GDM1 (cell line): ENCODE measurements around the gene ZNF839.
A peak's percentile ranks its signal among the peaks of the same experiment; 100 is the strongest.
"Not testable (repeated sequence)": the region's sequence is repeated elsewhere in the genome, so short reads cannot be mapped to it uniquely, and the experiment has no call there.

ENCODE experiments used
- DNase-seq: peaks from one replicate; lab custom pipeline; 2025; lab: John Stamatoyannopoulos, UW

The ZNF839 gene

DNA sequence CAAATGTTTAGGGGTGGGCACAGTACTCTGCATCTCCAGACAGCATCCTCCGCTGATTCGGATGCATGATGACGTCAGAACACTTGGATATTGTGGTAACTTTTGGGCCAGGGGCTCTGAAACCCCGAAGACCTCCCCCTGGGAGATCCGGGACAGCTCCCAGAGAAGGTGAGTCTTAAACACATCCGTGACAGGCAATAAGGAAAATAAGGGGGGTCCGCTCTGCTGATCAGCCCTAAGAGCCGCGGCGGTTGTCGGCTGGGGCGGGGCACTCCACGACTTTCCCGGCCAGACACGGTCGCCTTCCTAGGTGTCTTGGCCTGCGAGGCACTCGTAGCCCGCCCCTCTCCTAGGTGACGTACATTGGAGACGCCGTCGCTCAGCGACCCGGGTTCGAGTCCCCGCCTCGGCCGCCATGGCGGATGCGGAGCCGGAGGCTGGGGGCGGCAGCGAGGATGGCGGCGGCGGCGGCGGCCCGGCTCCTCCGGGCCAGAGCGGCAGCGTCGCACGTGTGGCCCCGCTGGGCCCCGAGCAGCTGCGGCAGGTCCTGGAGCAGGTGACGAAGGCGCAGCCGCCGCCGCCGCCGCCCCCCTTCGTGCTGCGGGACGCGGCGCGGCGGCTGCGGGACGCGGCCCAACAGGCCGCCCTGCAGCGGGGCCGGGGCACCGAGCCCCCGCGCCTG lies at the start of gene ZNF839:
Gene ZNF839, plus strand, starts transcription at position 396 of the 682 bp plus-strand sequence. Its CDS starts 20 bp downstream, at position 416.
- DNase-seq: peak; percentile 84

DNA sequence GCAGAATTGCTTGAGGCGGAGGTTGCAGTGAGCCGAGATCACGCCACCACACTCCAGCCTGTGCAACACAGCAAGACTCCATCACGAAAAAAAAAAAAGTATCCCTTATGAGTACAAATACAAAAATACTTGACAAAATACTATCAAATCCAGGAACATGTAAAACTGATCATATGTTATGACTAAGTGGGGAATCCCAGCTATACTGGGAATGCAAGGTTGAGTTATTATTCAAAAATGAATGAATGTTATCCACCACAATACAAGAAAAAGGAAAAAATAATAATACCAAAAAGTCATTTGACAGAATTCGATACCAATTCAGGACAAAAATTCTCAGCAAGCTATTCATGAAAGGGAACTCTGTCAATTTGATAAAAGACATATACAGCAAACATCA lies 47.2 kb upstream of the ZNF839 start:
- no peak for DNase-seq

DNA sequence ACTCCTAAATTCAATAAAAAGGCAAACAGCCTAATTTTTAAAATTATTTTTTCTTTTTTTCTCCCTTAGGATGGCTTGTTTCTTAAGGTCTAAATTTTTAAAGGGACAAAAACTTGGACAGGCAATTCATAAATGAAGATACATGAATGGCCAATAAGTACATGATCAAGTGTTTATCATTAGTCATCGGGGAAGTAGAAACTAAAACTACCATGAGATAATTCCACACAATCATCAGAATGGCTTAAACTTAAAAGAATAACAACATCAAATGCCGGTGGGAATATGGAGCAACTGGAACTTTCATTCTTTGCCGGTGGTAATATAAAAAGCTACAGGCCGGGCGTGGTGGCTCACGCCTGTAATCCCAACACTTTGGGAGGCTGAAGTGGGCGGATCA lies 43.7 kb upstream of the ZNF839 start:
- no peak for DNase-seq

DNA sequence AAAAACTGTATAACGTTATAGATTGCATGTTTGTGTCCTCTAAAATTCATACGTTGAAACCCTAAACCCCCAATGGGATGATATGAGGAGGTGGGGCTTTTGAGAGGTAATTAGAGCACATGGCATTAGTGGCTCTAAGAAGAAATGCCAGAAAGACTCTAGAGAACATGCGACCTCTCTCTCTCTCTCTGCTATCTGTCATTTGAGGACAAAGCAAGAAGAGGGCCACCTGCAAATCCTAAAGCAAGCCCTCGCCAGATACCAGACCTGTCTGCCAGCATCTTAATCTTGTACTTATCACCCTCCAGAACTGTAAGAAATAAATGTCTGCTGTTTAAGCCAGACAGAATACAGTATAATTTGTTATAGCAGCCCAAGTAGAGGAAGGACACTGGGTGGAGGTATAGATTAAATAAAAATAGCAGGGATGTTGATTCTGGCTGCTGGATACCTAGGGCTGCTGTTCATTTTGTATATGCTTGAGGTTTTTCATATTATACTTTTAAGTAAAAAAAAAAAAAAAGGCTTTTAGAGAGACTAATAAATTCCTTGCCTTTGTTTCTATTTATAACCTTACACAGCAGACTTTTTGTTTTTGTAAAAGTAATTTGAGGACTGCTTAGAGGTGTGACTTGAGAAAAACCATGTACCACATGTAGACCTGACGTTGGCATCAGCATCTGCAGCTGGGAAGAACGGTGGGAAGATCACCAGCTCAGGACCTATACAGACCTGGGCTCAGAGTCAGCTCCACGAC lies 41.5 kb upstream of the ZNF839 start:
- no peak for DNase-seq

DNA sequence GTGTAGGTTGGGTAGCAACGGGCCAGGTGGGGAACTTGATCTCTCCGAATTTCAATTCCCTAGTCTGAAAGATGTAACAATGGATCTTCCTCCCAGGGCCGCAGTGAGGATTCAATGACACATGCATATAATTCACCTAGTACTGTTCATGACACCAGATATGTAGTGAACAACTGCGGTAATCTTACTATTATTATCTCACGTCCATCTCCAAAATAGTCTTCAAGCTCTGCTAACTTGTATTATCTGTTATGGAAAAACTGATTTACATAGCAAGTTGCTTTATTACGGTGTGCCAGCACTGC lies 41.0 kb upstream of the ZNF839 start:
- no peak for DNase-seq

DNA sequence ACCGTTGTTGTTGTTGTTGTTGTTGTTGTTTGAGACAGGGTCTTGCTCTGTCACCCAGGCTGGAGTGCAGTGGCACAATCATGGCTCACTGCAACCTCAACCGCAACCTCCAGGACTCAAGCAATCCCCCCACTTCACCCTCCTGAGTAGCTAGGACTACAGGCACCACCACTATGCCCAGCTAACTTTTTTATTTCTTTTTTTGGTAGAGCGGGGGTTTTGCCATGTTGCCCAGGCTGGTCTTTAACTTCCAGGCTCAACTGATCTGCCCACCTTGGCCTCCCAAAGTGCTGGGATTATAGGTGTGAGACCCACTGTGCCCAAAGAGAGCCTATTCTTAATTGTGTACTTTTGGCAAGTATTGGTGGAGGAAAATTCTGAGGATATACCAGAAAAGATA lies 40.3 kb upstream of the ZNF839 start:
- no peak for DNase-seq

DNA sequence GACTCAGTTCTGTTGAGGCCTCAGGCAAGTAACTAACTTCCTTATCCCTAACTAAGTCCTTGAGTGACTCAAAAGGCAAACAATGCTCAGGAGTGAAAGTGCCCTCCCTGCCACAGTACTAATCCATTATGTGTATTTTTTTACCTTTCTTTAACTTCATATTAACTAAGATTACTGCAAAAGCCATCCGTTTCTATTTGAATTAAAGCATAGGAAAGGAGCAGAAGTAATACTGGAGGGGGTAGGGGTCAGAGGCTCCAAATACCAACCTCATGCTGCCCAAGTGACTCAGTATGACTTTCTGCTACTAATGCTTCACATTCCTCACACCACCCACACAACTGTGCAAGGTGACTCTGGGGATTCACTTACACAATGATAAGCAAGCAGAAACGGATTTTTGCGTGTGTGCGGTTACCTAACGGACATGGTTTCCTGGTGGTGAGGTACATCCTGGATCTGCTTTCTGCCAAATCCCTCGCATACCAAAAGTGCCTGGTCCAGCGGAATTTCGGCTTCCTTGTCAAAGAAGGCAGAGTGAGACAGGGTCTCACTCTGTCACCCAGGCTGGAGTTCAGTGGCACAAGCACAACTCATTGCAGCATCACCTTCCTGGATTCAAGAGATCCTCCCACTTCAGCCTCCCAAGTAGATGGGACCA lies 39.7 kb upstream of the ZNF839 start:
- DNase-seq: no peak

DNA sequence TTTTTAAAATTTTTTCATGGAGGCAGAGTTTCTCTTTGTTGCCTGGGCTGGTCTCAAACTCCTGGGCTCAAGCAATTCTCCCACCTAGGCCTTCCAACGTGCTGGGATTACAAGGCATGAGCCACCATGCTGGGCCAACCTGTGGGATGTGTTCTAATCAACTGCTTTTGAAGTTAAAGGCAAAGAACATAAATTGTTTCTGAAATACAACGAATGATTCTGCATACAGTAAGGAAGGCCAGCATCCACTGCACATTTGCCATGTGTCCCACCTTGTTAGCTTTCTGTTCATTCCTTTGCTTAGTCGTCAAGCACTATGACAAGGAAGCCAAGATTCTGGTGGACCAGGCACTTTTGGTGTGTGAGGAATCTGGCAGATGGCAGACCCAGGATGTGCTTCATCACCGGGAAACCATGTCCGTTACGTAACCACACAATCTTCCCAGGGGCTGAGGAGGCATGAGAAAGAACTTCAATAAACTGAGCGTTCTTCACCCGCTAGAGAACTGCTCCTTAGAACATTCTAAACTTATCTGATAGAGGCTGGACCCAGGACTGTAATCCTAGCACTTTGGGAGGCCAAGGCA lies 39.1 kb upstream of the ZNF839 start:
- no peak for DNase-seq

DNA sequence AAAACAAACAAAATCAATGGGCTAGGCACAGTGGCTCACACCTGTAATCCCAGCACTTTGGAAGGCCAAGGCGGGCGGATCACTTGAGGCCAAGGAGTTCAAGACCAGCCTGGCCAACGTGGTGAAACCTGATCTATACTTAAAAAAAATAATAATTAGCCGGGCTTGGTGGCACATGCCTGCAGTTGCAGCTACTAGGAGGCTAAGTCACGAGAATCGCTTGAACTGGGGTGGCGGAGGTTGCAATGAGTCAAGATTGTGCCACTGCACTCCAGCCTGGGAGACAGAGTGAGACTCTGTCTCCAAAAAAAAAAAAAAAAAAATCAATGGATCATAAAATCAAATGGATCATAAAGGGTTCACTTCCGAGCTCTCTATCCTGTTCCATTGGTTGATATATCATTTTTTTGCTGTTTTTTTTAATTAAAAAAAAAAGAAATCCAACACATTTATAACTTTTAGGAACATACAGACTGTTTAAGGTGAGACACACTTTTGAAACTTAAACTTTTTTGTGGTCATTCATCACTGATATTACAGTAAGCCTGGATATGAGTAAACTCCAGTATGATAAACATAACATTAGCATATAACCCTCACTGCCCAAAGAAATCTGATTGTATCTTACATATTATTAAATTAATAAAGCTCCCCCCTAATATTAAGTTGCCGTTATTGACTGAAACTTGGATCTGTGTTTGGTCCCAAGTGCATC lies 36.6 kb upstream of the ZNF839 start:
- DNase-seq: no peak

DNA sequence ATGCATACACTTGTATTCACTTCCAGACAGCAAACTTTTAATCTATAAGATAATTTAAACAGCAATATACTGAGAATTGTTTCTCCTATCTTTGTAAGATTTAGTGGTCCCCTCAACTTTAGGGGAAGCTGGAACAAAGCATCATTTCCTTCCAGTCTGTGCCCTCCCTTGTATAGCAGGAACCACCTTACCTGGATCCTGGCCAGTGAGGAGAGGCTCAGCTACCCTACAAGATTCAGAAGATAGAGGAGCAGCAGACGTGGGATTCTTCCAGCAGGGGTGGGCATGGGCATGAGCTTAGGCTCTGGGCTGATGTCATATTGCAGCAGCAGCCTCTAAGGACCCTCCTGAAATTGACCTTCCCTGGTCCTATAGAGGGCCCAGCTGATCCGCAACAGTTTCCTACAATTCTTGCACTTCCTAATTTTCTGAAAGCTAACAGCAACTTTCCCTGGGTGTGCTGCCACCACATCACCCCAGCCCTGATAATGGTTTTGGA lies 35.9 kb upstream of the ZNF839 start:
- DNase-seq: no peak

DNA sequence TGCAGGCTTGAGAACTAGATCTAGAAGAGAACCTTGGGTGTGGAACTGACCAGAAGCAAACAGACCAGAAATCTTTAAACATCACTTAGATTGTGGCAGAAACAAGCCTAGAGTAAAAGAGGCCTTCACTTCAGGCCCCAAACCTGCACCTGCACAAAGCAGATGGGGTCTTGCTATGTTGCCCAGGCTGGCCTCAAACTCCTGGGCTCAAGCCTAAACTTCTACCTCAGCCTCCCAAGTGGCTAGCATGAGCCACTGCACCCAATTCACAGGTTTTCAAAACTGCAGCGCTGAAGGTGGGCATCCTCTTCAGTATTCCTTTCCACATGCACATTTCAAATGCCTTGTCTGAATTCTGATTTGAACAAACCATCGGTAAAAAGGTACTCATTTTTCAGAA lies 34.4 kb upstream of the ZNF839 start:
- no peak for DNase-seq

DNA sequence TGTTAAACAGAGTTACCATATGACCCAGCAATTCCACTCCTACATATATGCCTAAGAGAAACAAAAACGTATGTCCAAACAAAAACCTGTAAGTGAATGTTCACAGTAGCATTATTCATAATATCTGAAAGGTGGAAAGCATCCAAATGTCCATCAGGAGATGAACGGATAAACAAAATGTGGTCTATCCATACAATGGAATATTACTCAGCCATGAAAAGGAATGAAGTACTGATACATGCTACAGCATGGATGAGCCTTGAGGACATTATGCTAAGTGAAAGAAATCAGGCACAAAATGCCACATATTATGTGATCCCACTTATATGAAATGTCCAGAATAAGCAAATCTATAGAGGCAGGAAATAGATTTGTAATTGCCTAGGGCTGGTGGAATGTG lies 31.4 kb upstream of the ZNF839 start:
- DNase-seq: no peak

DNA sequence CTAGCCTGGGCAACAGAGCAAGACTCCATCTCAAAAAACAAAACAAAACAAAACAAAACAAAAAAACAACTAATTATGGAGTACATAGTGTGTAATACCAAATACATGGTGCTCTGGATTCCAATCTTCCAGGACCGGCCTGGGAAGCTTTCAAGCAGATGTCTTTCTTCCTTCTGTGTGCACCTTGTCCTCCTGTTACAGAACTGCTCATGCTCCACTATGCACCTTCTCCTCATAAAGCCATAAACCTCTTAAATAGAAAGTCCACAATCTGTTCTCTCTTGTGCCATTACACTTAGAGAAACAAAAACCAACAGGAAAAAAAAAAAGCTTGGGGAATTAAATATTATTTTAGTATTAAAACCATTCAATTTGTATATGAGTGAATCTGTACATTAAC lies 27.1 kb upstream of the ZNF839 start:
- DNase-seq: no peak

DNA sequence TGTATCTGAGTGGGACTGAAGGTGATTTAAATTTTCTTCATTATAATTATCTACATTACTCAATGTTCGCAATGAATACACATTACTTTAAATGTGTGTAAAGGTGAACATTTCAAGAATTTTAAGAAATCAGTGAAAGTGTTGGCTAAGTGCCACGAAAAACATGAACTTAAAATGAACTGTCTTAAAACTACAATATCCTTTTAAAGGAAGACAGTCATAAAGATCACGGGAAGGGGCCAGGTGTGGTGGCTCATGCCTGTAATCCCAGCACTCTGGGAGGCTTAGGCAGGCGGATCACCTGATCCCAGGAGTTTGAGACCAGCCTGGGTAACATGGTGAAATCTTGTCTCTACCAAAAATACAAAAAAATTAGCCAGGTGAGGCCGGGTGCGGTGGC lies 25.8 kb upstream of the ZNF839 start:
- DNase-seq: no peak

DNA sequence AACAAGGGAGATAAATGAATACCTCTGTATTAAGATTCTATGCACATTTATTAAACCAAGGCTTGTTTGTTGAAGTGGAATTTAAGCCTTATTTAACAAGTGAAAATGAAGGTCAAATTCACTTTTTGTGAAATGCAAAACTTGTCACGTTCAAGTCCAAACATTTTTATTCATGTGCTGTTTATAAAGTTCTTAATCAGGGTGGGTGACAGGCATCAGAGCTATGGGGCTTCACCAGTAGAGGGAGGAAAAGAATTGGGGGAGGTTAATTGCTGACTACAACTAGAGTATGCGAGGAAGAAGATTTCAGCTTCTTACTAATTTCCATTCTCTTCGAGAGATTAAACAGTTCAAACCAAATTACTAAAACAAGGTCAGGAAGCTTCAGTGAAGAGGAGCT lies 24.3 kb upstream of the ZNF839 start:
- DNase-seq: no peak

DNA sequence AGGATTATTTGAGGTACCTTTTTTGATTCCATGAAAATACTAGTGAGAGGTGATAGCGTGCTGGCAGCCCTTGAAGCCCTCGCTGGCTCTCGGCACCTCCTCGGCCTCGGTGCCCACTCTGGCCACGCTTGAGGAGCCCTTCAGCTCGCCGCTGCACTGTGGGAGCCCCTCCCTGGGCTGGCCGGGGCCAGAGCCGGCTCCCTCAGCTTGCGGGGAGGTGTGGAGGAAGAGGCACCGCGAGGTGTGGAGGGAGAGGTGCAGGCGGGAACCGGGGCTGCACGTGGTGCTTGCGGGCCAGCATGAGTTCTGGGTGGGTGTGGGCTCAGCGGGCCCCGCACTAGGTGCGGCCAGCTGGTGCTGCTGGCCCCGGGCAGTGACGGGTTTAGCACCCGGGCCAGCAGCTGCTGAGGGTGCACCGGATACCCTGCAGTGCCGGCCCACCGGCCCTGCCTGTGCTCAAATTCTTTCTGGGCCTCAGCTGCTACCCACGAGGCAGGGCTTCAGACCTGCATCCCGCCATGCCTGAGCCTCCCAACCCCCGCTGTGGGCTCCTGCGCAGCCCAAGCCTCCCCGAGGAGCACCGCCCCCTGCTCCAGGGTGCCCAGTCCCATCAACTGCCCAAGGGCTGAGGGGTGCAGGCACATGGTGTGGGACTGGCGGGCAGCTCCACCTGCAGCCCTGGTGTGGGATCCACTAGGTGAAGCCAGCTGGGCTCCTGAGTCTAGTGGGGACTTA lies 21.9 kb upstream of the ZNF839 start:
- DNase-seq: no peak

DNA sequence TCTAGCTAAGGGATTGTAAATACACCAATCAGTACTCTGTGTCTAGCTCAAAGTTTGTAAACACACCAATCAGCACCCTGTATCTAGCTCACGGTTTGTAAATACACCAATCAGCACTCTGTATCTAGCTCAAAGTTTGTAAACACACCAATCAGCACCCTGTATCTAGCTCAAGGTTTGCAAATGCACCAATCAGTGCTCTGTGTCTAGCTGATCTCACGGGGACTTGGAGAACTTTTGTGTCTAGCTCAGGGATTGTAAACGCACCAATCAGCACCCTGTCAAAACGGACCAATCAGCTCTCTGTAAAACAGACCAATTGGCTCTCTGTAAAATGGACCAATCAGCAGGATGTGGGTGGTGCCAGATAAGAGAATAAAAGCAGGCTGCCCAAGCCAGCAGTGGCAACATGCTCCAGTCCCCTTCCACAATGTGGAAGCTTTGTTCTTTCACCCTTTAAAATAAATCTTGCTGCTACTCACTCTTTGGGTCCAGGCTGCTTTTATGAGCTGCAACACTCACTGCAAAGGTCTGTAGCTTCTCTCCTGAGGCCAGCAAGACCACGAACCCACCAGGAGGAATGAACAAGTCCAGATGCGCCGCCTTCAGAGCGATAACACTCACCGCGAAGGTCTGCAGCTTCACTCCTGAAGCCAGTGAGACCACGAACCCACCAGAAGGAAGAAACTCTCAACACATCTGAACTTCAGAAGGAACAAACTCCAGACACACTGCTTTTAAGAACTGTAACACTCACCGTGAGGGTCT lies 21.1 kb upstream of the ZNF839 start:
- not testable (repeated sequence) for DNase-seq

DNA sequence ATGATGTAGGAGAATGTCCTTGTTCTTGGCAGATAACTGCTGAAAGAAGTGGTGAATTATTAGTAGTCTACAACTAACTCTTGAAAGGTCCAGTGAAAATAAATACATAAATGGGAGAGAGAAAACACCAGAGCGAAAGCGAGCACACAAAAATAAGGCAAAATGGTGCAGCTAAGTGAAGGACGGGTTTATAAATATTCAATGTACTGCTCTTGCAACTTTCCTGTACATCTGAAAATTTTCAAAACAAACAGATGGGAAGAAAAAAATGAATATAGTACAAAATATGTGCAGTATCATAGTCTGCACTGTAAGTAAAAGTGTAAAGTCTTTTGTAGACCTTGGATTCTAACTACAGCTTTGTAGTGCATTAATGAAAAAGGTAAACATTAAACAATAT lies 15.9 kb upstream of the ZNF839 start:
- DNase-seq: no peak

DNA sequence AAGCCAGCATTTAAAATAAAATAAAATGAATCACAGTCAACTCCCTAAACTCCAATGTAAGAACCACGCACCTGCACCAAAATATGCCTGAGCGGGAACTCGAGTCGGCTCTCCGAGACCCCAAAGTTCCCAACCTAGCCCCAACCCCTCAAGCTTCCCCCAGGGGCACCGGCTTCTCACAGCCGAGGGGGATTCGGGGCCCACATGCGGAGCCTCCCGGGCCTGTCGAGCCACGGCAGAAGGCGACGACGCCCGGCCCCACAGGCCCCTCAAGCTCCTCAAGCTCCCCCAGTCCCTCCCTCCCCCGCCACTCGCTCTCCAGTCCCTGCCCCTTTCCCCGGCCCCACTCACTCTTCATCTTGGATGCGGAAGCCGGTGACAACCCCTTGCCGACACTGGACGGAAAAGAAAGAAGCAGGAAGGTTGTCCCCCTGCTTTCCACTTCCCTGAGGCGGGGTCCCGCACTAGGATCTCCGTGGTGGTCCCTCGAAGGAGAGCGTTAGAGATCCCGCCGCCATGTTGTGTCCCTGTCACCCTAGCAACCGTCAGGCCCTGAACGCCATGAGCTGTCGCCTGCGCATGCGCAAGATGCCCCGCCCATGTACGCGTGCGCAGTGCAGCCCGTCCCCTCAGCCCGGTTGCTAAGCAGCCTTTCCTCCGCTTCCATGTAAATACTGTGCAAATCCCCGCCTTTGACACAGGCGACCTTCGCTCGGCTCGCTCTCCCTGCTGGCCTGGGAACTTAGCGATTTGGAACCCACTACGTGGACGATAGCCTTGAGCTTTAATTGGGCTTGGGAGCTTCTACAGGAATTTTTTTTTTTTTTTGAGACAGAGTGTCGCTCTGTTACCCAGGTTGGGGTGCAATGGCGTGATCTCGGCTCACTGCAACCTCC lies 14.7 kb upstream of the ZNF839 start, which contains the start of gene MOK:
Gene MOK, minus strand, starts transcription at position 554 of the 896 bp plus-strand sequence. Its CDS starts 196 bp downstream, at position 358.
- DNase-seq: peak; percentile 95
